Lower leg skin (tissue), 4 donors: ENCODE measurements around the gene TAS2R13. TPM values are rescaled to one million over a fixed set of nuclear protein-coding genes. Genes with fewer than 3 reads are reported as not detected.

Source experiments
- DNase-seq, 2 donors: peaks; one replicate each; pipeline ENCODE4 v3.0.0-alpha.2; 2019; ENCODE audit warnings: low spot score in 2 of 2
- H3K4me3 ChIP-seq: fragments of 200-600 bp; sonication (generic); 2 replicates; pipeline ENCODE4 v1.5.1; 2017; ENCODE audit warnings: mild to moderate bottlenecking, low read depth; ENCODE audit not compliant: poor library complexity, severe bottlenecking
- POLR2A ChIP-seq, 2 donors: fragments of 450-650 bp; IDR thresholded peaks; one replicate each; pipeline ENCODE4 v1.6.1; 2016 to 2017; ENCODE audit warnings: antibody characterized with exemption in 2 of 2, mild to moderate bottlenecking in 1 of 2, moderate library complexity in 1 of 2
- WGBS, 2 donors: methylation state at CpG; one replicate each; pipeline ENCODE4 v1.1.5; 2018; 5-methylcytosine and 5-hydroxymethylcytosine counted together
- intact Hi-C: fragments of 100-400 bp; cut with DNase I; formaldehyde crosslinking; loops from one replicate; pipeline ENCODE4 v1.15.0; 2023; ENCODE audit warnings: low total_unique reads
- total RNA-seq, 4 donors: library from RNA; depleted of rRNA; stranded (reverse); fragments of >200 nt; gene quantifications; one replicate each; pipeline ENCODE4 v1.1.0, GENCODE V29; 2016
- TF ChIP-seq, protein P1 (sequence below), 3 donors: fragments of 450-650 bp; IDR thresholded peaks; one replicate each; pipeline ENCODE4 v1.5.1; 2016; ENCODE audit warnings: antibody characterized with exemption in 3 of 3, mild to moderate bottlenecking in 3 of 3, moderate library complexity in 2 of 3

TAS2R13 gene
- total RNA-seq, 4 donors from 2014 or later: 0.26 to 1.1 (median 0.73) TPM

DNA sequence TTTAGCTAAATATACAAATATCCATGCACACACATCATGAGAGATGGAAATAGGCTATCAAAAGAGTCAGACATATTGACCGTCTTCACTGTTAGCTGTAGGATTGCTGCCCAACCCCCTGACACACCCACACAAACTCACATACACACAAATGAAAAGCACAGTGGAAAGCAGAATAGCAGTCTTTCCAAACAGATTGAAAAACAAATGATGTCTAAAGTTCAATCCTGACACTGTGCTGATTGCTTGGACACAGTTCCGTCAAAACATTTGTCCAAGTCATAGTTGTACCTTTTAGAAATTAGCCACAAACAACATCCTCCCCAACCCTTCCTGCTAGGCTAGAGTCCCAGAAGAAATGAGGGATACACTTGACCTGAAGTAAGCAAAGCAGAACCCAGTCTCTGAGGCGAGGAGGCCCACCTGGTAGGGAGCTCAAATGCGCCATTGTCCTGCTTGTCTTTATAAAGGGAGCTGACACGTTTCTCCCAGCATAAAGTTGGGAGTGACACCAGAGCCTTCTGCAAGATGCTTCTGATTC is 19.5 kb upstream of the TAS2R13 start, which contains the start of gene PRH2:
TSS of gene PRH2 (plus strand) at position 491 of the 541 bp plus-strand sequence. CDS start at position 529, 38 bp downstream.
- DNase-seq: no peak
- WGBS, 2 donors: 92 to 93% methylated on average over 5 of the region's 5 CpGs
- TF ChIP-seq, protein P1, sequence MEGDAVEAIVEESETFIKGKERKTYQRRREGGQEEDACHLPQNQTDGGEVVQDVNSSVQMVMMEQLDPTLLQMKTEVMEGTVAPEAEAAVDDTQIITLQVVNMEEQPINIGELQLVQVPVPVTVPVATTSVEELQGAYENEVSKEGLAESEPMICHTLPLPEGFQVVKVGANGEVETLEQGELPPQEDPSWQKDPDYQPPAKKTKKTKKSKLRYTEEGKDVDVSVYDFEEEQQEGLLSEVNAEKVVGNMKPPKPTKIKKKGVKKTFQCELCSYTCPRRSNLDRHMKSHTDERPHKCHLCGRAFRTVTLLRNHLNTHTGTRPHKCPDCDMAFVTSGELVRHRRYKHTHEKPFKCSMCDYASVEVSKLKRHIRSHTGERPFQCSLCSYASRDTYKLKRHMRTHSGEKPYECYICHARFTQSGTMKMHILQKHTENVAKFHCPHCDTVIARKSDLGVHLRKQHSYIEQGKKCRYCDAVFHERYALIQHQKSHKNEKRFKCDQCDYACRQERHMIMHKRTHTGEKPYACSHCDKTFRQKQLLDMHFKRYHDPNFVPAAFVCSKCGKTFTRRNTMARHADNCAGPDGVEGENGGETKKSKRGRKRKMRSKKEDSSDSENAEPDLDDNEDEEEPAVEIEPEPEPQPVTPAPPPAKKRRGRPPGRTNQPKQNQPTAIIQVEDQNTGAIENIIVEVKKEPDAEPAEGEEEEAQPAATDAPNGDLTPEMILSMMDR (IDR thresholded peaks at IDR 0.05): no peak
- TF ChIP-seq POLR2A (IDR thresholded peaks at IDR 0.05): no peak
- intact Hi-C loops: no loop called here
- H3K4me3 ChIP-seq: no peak within 1 kb of the TSS

DNA sequence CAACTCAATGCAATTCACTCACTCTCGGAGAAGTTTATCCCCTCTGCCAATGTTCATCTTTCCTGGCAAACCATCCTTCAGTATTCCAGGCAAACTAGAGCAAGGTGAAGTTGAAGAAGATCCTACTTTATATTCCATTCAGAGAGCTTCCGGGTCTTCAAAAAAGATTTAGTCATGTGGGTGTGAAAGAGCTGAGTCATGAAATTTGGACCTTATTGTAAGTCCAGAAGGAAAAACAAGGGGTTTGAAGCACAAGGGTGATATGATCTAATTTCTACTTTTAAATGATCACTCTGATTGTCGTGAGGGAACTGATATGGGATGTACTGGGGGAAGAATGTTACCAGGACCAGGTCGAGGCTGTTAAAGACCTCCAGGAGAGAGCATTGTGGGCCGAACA is 16.9 kb upstream of the TAS2R13 start:
- WGBS, 2 donors: 95% methylated on average over 5 of the region's 5 CpGs
- DNase-seq: no peak

DNA sequence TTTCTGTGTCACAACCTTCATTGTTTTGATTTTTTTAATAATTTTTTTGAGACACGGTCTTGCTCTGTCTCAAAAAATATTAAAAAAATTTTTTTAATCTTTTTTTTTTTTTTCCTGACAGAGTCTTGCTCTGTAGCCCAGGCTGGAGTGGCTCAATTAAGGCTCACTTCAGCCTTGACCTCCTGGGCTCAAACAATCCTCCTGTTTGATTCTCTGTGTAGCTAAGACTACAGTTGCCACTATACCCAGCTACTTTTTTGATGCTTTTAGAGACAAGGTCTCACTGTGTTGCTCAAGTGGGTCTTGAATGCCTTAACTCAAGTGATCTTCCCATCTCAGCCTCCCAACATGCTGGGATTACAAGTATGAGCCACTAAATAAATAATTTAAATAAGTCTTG is 10.4 kb upstream of the TAS2R13 start:
- no peak overlapping the region for H3K4me3 ChIP-seq
- no peak for DNase-seq
- intact Hi-C loops: no loop called here
- TF ChIP-seq, protein P1 (IDR thresholded peaks at IDR 0.05): no peak
- no peak for TF ChIP-seq POLR2A (IDR thresholded peaks at IDR 0.05)
- WGBS, 2 donors: 92 to 97% methylated on average over 1 of the region's 1 CpG

More for the DNA sequence above, 16.9 kb upstream of the TAS2R13 start:
- intact Hi-C loops: no loop called here
- TF ChIP-seq, protein P1 (IDR thresholded peaks at IDR 0.05): no peak
- no peak for TF ChIP-seq POLR2A (IDR thresholded peaks at IDR 0.05)
- H3K4me3 ChIP-seq: no peak overlapping the region

DNA sequence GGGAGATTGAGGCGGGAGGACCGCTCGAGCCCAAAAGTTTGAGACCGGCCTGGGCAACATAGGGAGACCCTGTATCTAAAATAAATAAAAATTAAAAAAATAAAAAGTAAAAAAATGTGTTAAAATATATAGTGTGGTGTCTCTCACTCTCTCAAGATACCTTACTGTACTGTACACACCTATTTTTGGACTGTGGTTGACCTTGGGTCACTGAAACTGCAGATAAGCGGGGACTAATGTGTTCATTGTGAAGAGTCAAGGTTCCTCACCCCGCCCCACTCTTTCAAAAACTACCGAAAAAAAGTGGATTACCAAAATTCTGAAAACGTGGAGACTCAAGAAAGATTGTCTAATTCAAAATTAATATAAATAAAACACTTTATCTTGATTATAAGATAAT is 1.0 kb upstream of the TAS2R13 start:
- TF ChIP-seq POLR2A (IDR thresholded peaks at IDR 0.05): no peak
- TF ChIP-seq, protein P1 (IDR thresholded peaks at IDR 0.05): no peak
- 83 to 86% methylated on average over 8 of the region's 8 CpGs for WGBS, 2 donors
- DNase-seq: no peak
- no peak overlapping the region for H3K4me3 ChIP-seq
- intact Hi-C loops: no loop called here

DNA sequence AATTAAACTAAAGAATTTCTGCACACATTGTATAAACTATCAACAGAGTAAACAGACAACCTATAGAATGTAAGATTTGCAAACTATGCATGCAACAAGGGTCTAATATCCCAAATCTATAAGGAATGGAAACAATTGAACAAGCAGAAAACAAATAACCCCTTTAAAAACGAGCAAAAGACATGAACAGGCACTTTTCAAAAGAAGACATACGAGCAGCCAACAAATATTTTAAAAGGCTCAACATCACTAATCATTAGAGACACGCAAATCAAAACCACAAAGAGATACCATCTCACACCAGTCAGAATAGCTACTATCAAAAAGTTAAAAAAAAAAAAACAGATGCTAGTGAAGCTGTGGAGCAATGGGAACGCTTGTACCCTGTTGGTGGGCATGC is 4.7 kb downstream of the TAS2R13 start:
- no peak for TF ChIP-seq POLR2A (IDR thresholded peaks at IDR 0.05)
- TF ChIP-seq, protein P1 (IDR thresholded peaks at IDR 0.05): no peak
- WGBS, 2 donors: 74 to 93% methylated on average over 4 of the region's 4 CpGs
- no peak for DNase-seq
- intact Hi-C loops: no loop called here
- H3K4me3 ChIP-seq: no peak overlapping the region

DNA sequence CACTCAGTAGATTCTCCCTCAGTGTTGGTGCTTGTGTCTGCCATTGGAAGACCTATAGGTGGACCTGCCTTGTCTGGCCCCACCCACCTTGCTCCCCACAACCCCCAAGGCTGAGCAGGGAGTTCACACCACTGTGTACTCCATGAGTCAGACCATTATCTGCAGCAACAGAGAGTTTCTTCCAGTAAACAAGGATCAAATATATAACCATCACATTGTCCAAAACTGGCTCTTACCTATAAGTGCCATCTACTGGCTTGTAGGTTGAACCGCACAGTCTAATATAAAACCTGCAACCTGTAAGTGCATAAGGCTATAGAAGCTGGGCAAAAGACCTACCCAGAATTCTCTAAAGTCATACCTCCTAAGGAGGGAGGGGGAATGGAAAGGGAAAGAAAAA is 7.9 kb downstream of the TAS2R13 start:
- DNase-seq: no peak
- intact Hi-C loops: no loop called here
- TF ChIP-seq POLR2A (IDR thresholded peaks at IDR 0.05): no peak
- TF ChIP-seq, protein P1 (IDR thresholded peaks at IDR 0.05): no peak
- WGBS, 2 donors: 94 to 97% methylated on average over 1 of the region's 1 CpG
- H3K4me3 ChIP-seq: no peak overlapping the region
